ENCODE results near the gene EDEM1.
A peak's percentile ranks its signal among the peaks of the same experiment; 100 is the strongest.
"Not testable (repeated sequence)": the region's sequence is repeated elsewhere in the genome, so short reads cannot be mapped to it uniquely, and the experiment has no call there.

EDEM1 gene

GRCh38 chr3:5179036-5179435 is 8.5 kb upstream of the EDEM1 start:
- DNase-seq: not testable (repeated sequence)

DNA sequence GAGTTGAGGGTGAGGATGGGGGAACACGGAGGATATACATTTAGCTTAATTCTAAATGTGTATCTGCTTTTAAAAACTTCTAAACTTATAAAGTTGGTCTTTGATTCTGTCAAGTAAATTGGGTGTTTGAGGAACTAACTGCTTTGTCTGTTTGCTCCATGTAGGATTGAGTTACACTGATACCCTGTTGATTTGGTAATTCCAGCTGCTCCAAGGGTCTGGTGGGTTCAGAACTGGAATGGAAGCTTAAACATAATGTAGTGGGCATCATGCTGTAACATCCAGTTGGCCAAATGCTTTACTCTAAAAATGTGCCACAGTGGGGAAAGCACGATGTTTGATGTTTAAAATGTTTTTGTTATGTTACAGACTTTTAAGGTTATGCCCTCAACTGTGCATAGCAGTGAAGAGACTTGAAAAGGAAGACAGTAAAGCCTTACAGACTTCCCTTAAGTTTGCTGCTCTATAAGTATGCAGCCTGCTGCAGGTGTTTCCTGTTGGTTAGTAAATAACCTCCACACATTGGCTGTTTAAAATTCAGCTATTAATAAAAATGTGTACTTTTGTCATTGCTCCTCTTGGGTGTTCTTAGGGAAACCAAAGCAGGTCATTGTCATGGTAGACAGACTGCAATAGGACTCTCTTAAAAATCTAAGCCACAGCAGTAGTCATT is 5.9 kb upstream of the EDEM1 start:
- no peak for DNase-seq

DNA sequence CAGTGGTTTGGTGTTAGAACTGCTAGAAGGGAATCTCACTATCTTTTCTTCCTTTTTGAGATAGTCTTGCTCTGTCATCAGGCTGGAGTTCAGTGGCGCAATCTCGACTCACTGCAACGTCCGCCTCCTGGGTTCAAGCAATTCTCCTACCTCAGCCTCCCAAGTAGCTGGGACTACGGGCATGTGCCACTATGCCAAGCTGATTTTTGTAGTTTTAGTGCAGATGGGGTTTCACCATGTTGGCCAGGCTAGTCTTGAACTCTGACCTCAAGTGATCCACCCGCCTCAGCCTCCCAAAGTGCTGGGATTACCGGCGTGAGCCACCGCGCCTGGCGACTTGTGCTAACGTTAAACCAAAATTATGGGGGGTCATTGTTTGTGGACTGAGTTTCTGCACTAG is 3.8 kb upstream of the EDEM1 start:
- not testable (repeated sequence) for DNase-seq

GRCh38 chr3:5184499-5184898 is 3.0 kb upstream of the EDEM1 start:
- no peak for DNase-seq

DNA sequence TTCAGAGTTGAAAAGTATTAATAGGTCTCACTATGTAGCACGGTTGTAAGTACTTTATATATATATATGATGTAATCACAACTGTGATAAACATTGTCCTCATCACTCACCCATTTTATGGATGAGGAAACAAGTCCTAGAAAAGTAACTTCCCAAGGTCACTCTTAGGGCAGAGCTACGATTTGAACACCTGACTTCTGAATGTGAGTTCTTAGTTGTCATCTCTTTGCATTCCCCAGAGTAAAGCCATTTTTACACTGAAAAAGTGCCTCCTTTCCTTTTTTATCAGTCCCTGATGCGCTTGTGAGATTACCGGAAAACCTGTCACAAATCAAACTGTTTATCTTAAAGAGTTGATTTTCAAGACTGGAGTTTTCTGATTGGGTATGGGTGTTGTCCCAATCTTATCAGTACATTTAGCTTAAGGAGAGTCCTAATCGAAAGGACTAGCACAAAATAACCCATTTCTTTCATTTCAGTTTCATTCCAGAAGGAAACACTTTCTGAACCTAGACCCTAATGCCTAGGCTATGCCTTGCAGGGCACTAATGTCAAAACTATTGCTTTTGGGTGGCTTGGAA is 2.3 kb upstream of the EDEM1 start:
- DNase-seq: no peak

GRCh38 chr3:5186089-5186857 is 1.2 kb upstream of the EDEM1 start:
- DNase-seq: peak; percentile 79 to 92 (median 89)

- peak in 1 of 3 donors; percentile 33 for DNase-seq
Observed at GRCh38 chr3:5186858-5187155, 700 bp upstream of the EDEM1 start.

- peak; percentile 72 to 87 (median 77) for DNase-seq
Observed at GRCh38 chr3:5187920-5188418, 462 bp downstream of the EDEM1 start.

- peak; percentile 61 to 67 (median 67) for DNase-seq
Observed at GRCh38 chr3:5188419-5189221, 1.1 kb downstream of the EDEM1 start.

- no peak for DNase-seq
Observed at GRCh38 chr3:5190147-5190791, 2.8 kb downstream of the EDEM1 start.

GRCh38 chr3:5191555-5192304 is 4.2 kb downstream of the EDEM1 start:
- DNase-seq: no peak

- peak in 2 of 3 donors; percentile 21 to 51 for DNase-seq
Observed at GRCh38 chr3:5192571-5193365, 5.3 kb downstream of the EDEM1 start.

DNA sequence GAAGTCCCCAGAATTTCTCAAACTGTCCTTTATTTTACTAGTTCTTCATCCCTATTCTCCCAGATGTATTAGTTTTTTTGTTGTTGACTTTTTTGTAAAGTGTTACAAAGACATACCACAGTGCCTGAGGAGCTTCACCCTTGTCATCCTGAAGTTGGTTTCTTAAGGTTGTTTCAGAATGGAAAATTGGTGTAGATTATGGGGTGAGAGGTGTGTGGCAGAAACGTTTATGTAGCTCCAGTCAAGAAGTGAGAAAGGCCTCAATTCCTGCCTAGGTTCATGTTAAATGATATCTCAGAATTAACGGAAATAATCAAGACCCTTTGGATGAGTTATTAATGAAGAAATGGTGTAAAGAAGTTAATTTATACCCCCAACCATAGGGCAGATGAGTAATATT is 6.8 kb downstream of the EDEM1 start:
- DNase-seq: no peak

GRCh38 chr3:5194801-5195509 is 7.4 kb downstream of the EDEM1 start:
- peak; percentile 69 to 84 (median 77) for DNase-seq

DNA sequence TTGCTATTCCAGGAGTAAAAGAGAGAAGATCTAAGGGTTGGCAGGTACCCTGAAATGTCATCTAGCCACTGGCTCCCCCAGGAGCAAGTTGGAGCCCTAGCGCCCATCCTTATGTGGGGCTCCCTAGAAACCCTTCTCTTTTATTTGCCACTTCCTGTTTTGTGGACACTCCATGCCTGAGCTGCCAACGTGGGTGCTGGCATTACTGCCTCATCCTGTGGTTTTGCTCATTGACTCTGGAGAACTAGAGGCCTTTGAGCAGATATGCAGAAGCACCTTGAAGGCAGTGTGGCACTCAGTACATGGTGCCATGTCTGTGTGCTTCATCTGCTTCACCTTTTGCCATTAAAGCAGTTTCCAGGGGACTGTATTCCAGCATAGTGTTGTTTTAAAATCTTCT is 8.1 kb downstream of the EDEM1 start:
- peak; percentile 84 to 91 (median 89) for DNase-seq

DNA sequence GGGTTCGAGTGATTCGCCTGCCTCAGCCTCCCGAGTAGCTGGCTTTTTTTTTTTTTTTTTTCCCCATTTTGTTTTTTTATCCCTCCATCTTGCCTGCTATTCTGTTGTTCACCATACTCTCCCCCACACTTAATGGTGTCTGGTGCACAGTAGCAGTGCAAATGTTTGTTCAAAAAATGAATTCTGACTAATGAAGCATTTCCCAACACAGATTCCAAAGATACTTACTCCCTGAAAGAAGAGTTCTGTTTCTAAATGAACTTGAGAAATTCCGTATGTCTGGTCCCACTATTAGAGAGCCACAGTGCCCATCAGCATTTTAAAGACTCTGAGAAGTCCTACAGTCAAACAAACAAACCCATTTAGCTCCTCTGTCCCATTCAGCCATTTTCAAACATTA is 9.5 kb downstream of the EDEM1 start:
- DNase-seq: peak in 1 of 3 donors; percentile 37

GRCh38 chr3:5197470-5198312 is 10.2 kb downstream of the EDEM1 start:
- DNase-seq: peak; percentile 47 to 85 (median 79)

GRCh38 chr3:5198313-5198677 is 10.8 kb downstream of the EDEM1 start:
- no peak for DNase-seq

- DNase-seq: peak; percentile 79 to 94 (median 90)
Observed at GRCh38 chr3:5198986-5199731, 11.7 kb downstream of the EDEM1 start.
